Body of pancreas (tissue), 4 donors: ENCODE results near the gene CDX1. TPM values are rescaled to one million over a fixed set of nuclear protein-coding genes. Genes with fewer than 3 reads are reported as not detected.

ENCODE experiments used
- ATAC-seq: fragments of 150-250 bp; one replicate; pipeline ENCODE4 v1.9.1; 2016
- DNase-seq, 4 donors: peaks; one replicate each; pipeline ENCODE4 v3.0.0-alpha.2; 2019
- H3K27ac ChIP-seq, 4 donors: fragments of 200-600 bp; sonication (generic); 1 replicate in 3 of 4; 2 replicates in 1 of 4; pipeline versions ENCODE4 v1.5.1 to v1.6.1; 2016 to 2019; ENCODE audit warnings: mild to moderate bottlenecking in 1 of 4, mixed read lengths in 1 of 4, moderate library complexity in 1 of 4
- H3K27me3 ChIP-seq, 2 donors: fragments of 200-600 bp; sonication (generic); one replicate each; pipeline ENCODE4 v1.6.0; 2016; ENCODE audit warnings: mild to moderate bottlenecking in 1 of 2
- H3K36me3 ChIP-seq, 2 donors: fragments of 200-600 bp; sonication (generic); replicated peaks in 1 of 2; 2 replicates each; pipeline ENCODE4 v1.5.1; 2016; ENCODE audit warnings: low read depth in 2 of 2; ENCODE audit not compliant: insufficient read depth in 1 of 2
- H3K4me1 ChIP-seq: fragments of 200-600 bp; sonication (generic); one replicate; pipeline ENCODE4 v1.6.0; 2016
- H3K4me3 ChIP-seq, 2 donors: fragments of 200-600 bp; sonication (generic); 1 replicate in 1 of 2; 2 replicates in 1 of 2; pipeline ENCODE4 v1.5.1; 2016 to 2019
- H3K9me3 ChIP-seq, 3 donors: fragments of 200-600 bp; sonication (generic); 1 replicate in 2 of 3; 2 replicates in 1 of 3; pipeline ENCODE4 v1.5.1; 2016
- POLR2A ChIP-seq, 3 donors: fragments of 450-650 bp; IDR thresholded peaks; one replicate each; pipeline ENCODE4 v1.6.1; 2016; ENCODE audit warnings: antibody characterized with exemption in 3 of 3, mild to moderate bottlenecking in 2 of 3
- WGBS, 2 donors: methylation state at CpG; one replicate each; pipeline ENCODE4 v1.1.5; 2017; 5-methylcytosine and 5-hydroxymethylcytosine counted together
- intact Hi-C: fragments of 100-400 bp; cut with DNase I; formaldehyde crosslinking; loops from one replicate; pipeline ENCODE4 v1.15.1; 2023
- total RNA-seq, 2 donors: library from RNA; depleted of rRNA; stranded (reverse); fragments of >200 nt; gene quantifications; one replicate each; pipeline ENCODE4 v1.1.0, GENCODE V29; 2016
- TF ChIP-seq, protein P1 (sequence below), 7 experiments: fragments of 450-650 bp in 4 of 7; fragments of 200-600 bp in 3 of 7; sonication (generic) in 3 of 7; IDR thresholded peaks; one replicate each; pipeline ENCODE4 v1.5.1; 2016 to 2019; ENCODE audit warnings: antibody characterized with exemption in 7 of 7

Gene CDX1
- not detected for total RNA-seq

DNA sequence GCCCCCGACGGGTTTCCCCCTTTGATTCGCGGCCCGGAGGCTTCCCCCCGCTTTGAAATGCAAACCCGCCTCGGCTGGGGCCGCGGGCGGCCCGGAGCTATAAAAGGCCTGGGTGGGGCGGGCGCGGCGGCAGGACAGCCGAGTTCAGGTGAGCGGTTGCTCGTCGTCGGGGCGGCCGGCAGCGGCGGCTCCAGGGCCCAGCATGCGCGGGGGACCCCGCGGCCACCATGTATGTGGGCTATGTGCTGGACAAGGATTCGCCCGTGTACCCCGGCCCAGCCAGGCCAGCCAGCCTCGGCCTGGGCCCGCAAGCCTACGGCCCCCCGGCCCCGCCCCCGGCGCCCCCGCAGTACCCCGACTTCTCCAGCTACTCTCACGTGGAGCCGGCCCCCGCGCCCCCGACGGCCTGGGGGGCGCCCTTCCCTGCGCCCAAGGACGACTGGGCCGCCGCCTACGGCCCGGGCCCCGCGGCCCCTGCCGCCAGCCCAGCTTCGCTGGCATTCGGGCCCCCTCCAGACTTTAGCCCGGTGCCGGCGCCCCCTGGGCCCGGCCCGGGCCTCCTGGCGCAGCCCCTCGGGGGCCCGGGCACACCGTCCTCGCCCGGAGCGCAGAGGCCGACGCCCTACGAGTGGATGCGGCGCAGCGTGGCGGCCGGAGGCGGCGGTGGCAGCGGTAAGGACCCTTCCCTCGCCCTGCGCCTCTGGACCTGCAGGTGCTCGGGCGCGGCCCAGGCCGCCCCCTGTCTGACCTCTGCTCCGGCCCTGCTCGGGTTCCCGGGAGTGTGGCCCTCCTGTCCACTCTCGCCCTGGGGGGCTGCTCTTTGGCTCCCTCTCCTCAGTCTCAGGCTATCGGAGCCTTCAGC, at the start of gene CDX1:
Gene CDX1 (plus strand): TSS at position 129 of the 862 bp plus-strand sequence. CDS start 99 bp downstream, at position 228.
- Histone ChIP-seq H3K27ac (no peak within 1 kb of the TSS), H3K4me1 (no peaks in the 10 kb centered on the region), H3K9me3 (no peaks in the 10 kb centered on the region), H3K4me3 (no peak within 1 kb of the TSS), H3K36me3 (no peaks in the 10 kb centered on the region), H3K27me3 (peaks cover 0 to 11% of the 10 kb centered on the region in 2 donors)
- intact Hi-C loops: loop anchor here (5.0 to 10.0 kb wide), 2 partner anchors 45 to 178 kb away; no protein-coding TSS in a partner anchor
- ATAC-seq (no peak), DNase-seq (no peak)
- WGBS, 2 donors: 20% methylated on average over 42 of the region's 93 CpGs; no CpG with 5 or more reads in 1 of the 2 donors
- TF ChIP-seq, protein P1, sequence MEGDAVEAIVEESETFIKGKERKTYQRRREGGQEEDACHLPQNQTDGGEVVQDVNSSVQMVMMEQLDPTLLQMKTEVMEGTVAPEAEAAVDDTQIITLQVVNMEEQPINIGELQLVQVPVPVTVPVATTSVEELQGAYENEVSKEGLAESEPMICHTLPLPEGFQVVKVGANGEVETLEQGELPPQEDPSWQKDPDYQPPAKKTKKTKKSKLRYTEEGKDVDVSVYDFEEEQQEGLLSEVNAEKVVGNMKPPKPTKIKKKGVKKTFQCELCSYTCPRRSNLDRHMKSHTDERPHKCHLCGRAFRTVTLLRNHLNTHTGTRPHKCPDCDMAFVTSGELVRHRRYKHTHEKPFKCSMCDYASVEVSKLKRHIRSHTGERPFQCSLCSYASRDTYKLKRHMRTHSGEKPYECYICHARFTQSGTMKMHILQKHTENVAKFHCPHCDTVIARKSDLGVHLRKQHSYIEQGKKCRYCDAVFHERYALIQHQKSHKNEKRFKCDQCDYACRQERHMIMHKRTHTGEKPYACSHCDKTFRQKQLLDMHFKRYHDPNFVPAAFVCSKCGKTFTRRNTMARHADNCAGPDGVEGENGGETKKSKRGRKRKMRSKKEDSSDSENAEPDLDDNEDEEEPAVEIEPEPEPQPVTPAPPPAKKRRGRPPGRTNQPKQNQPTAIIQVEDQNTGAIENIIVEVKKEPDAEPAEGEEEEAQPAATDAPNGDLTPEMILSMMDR (IDR thresholded peaks at IDR 0.05): no peak
- no peak for TF ChIP-seq POLR2A (IDR thresholded peaks at IDR 0.05)

DNA sequence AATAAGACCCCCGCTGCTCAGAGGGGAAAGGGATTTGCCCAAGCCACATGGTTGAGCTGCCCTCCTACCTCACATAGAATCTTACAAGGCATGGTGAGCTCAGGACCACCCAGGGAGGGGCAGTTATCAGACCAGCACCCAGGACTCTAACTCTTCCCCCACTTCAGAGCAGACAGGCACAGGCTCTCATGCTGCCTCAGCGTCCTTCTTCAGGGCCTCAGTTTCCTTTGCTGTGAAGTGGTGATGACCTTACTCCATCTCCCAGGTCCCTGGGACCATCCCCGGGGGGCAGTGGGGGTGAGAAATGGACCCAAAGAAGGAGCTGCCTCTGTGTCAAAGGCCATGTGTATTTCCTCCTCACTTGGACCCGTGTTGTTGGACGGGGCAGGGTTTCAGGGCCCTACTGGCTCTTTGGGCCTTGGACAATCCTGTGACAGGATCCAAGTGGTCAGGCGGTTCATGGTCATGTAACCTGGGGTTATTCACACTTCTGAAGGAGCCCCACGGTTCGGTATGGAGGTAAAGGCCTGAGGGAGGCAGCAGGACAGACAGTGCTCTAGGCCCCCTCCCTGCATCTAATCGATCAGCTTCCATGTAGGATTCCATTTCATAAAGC, 48.5 kb upstream of the CDX1 start:
- H3K27me3 ChIP-seq: no peaks in the 10 kb centered on the region
- intact Hi-C loops: no loop called here
- H3K27ac ChIP-seq: no peak overlapping the region
- no peak for TF ChIP-seq POLR2A (IDR thresholded peaks at IDR 0.05)
- TF ChIP-seq, protein P1 (IDR thresholded peaks at IDR 0.05): no peak
- DNase-seq: no peak
- no peak for ATAC-seq
- H3K4me3 ChIP-seq: no peak overlapping the region
- no peaks in the 10 kb centered on the region for H3K9me3 ChIP-seq
- H3K36me3 ChIP-seq: no peaks in the 10 kb centered on the region
- no peaks in the 10 kb centered on the region for H3K4me1 ChIP-seq
- WGBS, 2 donors: 63 to 73% methylated on average over 2 to 9 of the region's 9 CpGs

DNA sequence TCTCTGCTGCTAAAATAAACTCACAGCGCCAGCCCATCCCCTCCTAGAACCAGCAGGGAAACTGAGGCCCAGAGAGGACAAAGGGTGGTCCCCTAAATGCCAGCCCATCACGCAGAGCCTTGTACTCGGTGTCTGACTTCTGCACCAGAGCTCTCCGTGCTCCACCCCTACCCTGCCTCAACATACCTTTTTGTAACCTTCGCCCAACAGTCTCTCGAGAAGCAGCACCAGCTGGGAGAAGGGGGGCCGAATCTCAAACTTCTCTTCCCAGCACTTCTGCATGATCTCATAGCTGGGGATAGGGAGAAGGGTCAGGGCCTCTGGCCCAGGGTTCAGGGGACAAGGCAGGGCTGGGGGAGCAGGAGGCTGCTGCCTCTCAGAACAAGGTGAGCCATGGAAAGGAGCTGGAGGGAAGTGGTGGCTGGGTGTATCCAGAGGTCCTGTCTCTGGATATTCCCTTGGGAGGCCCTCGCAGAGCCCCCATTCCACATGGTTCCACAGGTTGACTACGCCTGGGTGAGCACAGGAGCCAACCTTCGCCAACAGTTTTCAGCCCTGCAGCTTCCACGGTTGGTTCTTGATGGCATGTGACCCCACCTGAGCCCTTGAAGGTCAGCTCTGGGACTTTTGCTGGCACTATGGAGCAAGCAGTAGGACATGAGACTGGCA, 47.9 kb upstream of the CDX1 start:
- no peak overlapping the region for H3K27ac ChIP-seq
- no peaks in the 10 kb centered on the region for H3K4me1 ChIP-seq
- H3K36me3 ChIP-seq: no peaks in the 10 kb centered on the region
- TF ChIP-seq POLR2A (IDR thresholded peaks at IDR 0.05): no peak
- TF ChIP-seq, protein P1 (IDR thresholded peaks at IDR 0.05): no peak
- no peak overlapping the region for H3K4me3 ChIP-seq
- 80 to 89% methylated on average over 7 to 10 of the region's 11 CpGs for WGBS, 2 donors
- peak in 2 of 4 donors; percentile 1 to 7 for DNase-seq
- no peaks in the 10 kb centered on the region for H3K27me3 ChIP-seq
- no peaks in the 10 kb centered on the region for H3K9me3 ChIP-seq
- intact Hi-C loops: no loop called here
- no peak for ATAC-seq

DNA sequence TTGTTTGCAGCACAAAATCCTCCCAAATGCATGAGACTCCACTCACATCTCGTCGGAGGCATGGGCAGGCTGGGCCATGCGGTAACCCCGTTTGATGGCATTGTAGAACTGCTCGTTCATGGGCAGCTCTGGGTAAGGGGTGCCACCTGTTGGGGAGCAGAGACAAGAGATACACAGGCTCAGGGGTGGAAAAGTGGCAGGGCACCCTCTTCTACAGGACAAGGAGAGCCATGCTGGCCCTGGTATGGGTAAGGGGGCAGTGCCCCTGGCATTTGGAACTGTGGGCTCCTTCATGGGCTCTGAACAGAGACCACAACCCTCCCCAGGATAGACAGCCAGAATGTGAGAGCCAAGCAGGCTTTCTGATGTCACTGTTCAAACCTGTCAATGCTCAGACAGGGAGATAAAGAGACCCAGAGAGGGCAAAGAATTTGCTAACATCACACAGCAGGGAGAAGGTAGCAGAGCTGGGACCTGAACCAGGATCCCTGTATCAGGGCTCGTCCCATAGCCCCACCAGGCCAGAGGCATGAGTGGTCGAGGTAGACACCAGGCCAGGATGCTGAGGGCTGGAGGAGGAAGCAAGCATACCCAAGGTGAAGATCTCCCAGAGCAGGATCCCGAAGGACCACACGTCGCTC, 47.0 kb upstream of the CDX1 start:
- Histone ChIP-seq H3K9me3 (no peaks in the 10 kb centered on the region), H3K27me3 (no peaks in the 10 kb centered on the region), H3K4me1 (no peaks in the 10 kb centered on the region), H3K4me3 (no peak overlapping the region), H3K27ac (no peak overlapping the region), H3K36me3 (no peaks in the 10 kb centered on the region)
- intact Hi-C loops: no loop called here
- DNase-seq (peak in 1 of 4 donors; percentile 5), ATAC-seq (no peak)
- WGBS, 2 donors: 80 to 82% methylated on average over 10 of the region's 10 CpGs
- no peak for TF ChIP-seq POLR2A (IDR thresholded peaks at IDR 0.05)
- TF ChIP-seq, protein P1 (IDR thresholded peaks at IDR 0.05): no peak
